Raji (cell line): ENCODE measurements around the gene DNPEP.

ENCODE experiments used
- POLR2A ChIP-seq: IDR thresholded peaks from 2 replicates; pipeline ENCODE4 v1.6.1; 2011; ENCODE audit warnings: low read depth, low read length, control low read depth; ENCODE audit not compliant: insufficient read depth

Gene DNPEP

DNA sequence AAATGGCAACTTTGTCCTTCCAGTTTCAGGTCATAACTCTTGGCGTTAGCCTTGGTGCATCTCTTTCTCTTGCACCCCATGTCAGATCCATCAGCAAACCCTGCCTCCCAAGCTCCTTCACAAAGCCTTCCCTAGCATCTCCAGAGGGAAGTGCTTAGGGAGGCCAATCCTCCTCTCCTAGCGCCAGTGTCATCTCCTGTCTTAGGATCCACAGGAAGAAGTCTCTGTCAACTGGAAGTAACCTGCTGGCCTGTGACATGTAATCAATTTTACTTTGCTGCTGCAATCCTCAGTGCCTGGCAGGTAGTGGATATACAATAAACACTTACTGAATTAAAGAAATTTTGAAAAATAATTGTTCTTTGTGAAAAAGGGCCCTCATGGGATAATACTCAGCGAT lies 7.9 kb upstream of the DNPEP start:
- no peak for TF ChIP-seq POLR2A

- TF ChIP-seq POLR2A = no peak
These were observed 5.0 kb upstream of the DNPEP start for GRCh38 chr2:219392754-219393153.

- TF ChIP-seq POLR2A = no peak
These were observed 1.1 kb upstream of the DNPEP start for GRCh38 chr2:219388907-219389156.

- TF ChIP-seq POLR2A = peak; percentile 44
These were observed 602 bp upstream of the DNPEP start for GRCh38 chr2:219388121-219388906.

- TF ChIP-seq POLR2A = no peak
These were observed 1.0 kb downstream of the DNPEP start for GRCh38 chr2:219386532-219387280.

GRCh38 chr2:219385958-219386520 lies 1.7 kb downstream of the DNPEP start:
- no peak for TF ChIP-seq POLR2A

- TF ChIP-seq POLR2A = no peak
These were observed 2.9 kb downstream of the DNPEP start for GRCh38 chr2:219384859-219385258.

DNA sequence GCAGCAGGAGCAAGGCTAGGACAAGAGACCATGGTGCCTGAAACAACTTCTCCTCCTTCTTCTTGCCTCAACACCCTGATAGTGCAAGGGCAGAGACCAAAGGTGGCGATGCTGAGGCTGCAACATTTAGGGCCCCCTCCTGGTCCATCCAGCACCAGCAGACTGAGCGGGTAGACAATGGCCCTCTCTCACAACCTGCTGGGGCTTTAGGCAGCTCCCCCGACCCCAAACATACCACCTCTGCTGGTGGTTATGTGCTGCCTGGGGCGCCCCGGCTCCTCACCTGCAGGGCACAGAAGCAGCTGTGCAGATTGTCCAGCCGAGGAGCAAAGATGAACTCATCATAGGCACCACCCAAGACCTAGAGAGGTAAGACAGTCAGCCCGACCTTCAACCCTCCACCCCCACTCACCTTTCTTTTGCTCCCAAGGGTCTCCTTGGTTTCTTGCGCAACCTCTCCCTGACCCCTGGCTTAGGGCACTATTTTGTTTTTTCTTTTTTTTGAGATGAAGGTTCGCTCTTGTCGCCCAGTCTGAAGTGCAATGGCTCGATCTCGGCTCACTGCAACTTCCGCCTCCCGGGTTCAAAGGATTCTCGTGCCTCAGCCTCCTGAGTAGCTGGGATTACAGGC lies 3.5 kb downstream of the DNPEP start:
- TF ChIP-seq POLR2A = no peak

DNA sequence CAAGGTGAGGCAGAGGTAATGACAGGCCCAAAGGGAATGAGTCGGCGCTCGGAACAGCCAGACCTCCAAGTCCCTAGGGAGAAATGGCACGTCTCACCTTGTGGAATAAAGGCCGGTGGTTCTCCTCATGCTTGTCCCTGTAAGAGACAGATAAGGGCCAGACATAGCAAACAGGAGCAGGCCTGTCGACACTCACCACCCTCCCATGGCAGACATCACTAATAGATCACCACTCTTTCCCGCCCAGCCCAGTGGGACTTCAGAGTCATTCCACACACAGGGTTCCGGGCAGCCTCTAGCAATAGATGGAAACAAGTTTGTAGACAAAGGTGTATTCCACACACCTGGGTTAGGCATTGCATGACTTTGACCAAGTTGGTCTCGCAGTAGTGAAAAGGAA lies 6.3 kb downstream of the DNPEP start:
- TF ChIP-seq POLR2A = no peak

DNA sequence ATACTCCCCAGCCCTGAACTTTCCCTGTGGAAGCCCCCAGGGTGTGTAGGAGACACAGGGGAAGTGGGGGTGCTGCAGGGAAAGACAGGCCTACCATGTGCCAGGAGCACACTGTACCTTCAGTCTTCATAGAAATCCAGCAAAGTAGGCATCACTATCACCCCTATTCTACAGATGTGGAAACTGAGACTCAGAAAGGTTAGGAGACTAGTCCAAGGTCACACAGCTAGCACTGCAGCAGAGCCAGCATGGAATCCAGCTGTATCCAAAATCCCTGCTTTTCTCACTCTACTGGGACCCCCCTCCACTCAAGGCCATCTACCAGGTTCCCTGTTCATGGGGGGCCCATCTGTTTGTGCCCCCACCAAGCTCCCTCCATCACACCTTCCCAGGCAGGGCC lies 6.8 kb downstream of the DNPEP start:
- TF ChIP-seq POLR2A = no peak

DNA sequence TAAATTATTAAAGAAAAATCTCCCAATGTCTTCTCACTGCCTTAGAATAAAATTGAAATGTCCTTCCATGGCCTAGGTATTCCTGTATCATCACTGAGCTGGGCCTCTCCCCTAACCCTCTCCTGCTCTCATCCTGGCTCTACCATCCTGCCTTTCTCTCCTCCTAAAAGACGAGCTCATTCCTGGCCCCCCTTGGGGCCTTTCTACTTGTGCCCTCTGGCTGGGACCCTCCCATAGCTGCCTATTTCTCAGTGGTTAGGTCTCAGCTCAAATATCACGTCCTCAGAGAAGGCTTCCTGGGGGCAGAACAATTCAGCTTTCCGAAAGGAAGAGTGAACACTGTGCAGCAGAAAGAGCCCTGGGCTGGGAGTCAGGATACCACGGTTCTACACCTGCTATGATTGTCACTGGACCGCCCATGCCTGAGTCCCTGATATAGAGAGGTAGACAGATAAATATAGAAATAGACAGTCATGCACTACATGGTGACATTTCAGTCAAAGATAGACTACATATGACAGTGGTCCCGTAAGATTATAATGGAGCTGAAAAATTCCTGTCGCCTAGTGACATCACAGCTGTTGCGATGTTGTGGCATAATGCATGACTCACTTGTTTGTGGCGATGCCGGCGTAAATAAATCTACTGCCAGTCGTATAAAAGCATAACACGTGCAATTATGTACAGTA lies 9.4 kb downstream of the DNPEP start:
- no peak for TF ChIP-seq POLR2A

- TF ChIP-seq POLR2A = no peak
These were observed 18.3 kb downstream of the DNPEP start for GRCh38 chr2:219369447-219369861.

GRCh38 chr2:219368690-219369191 lies 19.0 kb downstream of the DNPEP start:
- TF ChIP-seq POLR2A = no peak

GRCh38 chr2:219362524-219363164 lies 25.1 kb downstream of the DNPEP start:
- no peak for TF ChIP-seq POLR2A

- no peak for TF ChIP-seq POLR2A
These were observed 25.6 kb downstream of the DNPEP start for GRCh38 chr2:219362072-219362471.
